Stimulated activated naive CD4-positive, alpha-beta T cell (primary cell): ENCODE data around the gene METTL15.
"Not testable (repeated sequence)": the region's sequence is repeated elsewhere in the genome, so short reads cannot be mapped to it uniquely, and the experiment has no call there.

ENCODE experiments used
- DNase-seq, 6 experiments: peaks; one replicate each; lab custom pipeline; 2025; lab: John Stamatoyannopoulos, UW

The METTL15 gene

DNA sequence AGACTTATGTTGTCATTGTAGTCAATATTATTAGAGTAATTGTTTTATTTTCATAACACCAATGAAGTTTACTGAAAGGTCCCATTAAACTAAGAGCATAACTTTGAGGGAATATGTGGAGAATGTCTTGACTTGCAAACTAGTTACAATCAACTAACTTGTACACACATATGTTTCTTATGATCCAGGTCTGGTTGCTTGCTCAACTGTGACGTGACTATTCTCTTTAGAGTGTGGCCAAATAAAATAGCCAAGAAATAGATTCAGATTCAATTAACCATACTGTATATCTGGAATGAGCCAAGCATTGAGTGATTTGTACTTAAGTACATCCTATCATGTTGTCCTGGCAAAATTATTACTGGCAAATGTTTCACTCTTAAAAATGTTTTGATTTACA is 101.7 kb downstream of the METTL15 start:
- DNase-seq: no peak

DNA sequence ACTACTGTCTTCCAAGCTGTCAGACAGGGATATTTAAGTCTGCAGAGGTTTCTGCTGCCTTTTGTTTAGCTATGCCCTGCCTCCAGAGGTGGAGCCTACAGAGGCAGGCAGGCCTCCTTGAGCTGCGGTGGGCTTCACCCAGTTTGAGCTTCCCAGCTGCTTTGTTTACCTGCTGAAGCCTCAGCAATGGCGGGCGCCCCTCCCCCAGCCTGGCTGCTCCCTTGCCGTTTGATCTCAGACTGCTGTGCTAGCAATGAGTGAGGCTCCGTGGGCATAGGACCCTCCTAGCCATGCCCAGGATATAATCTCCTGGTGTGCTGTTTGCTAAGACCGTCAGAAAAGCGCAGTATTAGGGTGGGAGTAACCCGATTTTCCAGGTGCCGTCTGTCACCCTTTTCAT is 113.9 kb downstream of the METTL15 start:
- DNase-seq: not testable (repeated sequence)

DNA sequence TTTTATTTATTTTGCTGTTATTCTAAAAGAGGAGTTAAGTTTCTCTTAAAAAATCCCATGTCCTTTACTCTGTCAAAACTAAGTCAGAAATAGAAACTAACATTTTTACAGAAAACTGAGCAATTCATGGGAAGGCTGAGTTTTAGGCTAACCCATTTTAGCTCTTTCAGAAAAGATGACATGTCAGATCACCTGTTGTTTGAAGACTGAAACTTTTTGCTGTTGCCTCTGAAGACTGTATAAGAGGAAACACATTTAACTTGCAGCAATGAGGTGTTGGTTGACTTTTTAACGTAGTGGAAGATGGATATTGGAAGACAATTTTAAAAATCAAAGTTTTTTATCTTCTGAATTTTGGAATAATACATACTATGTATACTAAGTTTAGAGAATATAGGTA is 115.4 kb downstream of the METTL15 start:
- DNase-seq: no peak

GRCh38 chr11:28223994-28224393 is 115.8 kb downstream of the METTL15 start:
- no peak for DNase-seq

DNA sequence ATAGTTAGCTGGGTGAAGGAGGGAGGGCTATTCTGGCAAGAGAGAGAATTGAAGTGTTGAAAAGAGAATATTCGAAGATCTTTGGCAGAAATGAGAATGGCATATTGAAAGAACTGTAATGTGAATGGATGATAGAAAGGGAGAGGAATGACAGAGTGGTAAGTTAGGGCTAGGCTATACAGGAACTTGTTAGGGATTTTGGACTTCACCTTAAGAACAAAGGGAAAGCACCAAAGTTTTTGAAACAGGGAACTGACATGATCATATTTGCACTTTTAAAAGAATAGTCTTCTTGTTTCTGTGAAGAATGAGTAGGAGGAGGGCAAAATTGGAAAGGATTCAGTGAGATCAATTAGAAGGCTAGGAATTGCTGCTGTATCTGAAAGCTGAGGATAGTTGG is 119.3 kb downstream of the METTL15 start:
- DNase-seq: no peak

DNA sequence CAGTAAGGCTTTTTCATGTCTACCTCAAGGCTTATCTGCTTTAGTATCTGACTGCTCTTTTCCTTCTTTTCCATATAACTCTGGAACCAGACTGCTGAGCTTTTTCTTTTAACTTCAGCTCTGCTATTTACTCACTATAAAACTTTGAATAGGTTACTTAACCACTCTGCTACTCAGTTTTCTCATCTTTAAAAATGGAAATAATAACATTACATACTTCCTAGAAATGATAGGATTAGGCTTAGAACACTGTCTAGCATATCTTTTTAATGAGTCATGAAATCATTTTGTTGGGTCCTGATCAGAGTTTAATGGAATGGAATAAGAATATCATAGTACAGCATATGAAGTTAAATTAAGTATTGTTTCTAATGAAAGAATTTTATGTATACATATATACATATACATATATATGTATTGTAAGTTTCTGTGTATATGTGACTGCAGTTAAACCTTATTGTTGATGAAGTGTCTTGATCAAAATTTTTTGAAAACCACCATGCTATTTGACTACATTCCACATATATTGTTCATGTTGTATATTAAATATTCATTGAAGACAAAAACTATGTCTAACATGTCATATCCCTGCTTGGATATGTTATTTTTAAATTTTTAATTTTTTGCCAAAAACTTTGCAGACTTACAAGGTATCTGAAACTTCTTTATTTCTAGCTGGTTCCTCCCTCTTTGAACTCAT is 120.2 kb downstream of the METTL15 start:
- DNase-seq: no peak

DNA sequence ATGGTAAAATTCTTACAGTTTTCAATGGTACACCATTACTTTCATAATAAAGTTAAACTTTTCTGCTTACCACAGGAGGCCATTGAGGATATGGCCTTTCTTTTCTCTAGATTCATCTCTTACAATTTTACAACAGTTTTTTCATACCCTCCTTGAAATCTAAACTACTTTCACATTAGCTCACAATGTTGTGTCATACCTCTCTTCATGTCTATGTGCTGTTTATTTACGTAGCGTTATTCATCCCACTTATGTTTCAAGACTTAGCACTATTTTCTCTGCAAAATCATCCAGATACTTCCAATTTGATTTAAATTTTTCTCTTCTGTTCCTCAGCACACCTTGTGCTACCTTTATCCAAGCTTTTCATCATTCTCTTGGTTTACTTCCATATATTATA is 123.3 kb downstream of the METTL15 start:
- DNase-seq: no peak

- DNase-seq: no peak
Measured at GRCh38 chr11:28232649-28233048, 124.5 kb downstream of the METTL15 start.

DNA sequence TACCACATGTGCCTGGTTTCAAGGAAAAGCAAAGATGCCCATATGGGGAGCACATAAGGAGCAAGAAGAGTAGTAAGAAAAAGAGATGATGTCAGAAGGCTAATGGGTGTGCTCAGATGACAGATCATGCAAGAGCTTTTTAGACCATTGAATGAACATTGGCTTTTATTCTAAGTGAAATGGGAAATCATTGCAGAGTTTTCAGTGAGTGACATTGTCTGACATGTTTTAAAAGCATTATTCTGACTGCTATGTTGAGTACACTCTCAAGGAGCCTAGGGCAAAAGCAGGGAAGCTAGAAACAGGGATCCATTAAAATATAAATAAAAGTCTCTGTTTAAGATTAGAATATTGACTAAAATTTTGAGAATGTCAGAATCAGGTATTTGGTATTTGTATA is 133.6 kb downstream of the METTL15 start:
- no peak for DNase-seq

DNA sequence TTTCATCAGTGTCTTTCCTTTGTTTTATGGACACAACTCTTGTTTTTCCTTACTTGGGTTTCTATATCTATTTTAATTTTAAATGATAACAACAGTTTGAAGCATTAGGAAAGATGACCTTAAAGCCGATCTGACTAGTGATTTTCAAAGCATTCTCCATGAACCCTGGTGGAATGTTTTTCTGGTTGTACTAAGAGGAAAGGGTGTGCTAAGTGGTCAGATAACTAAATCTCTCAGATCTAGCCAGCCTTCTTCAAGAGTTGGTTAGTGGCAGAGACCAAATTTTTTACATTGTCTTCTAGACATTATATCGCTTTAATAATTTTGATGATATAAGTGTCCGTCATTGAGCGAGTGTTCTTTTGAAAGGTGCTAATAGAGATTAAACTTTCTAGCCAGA is 134.4 kb downstream of the METTL15 start:
- no peak for DNase-seq

DNA sequence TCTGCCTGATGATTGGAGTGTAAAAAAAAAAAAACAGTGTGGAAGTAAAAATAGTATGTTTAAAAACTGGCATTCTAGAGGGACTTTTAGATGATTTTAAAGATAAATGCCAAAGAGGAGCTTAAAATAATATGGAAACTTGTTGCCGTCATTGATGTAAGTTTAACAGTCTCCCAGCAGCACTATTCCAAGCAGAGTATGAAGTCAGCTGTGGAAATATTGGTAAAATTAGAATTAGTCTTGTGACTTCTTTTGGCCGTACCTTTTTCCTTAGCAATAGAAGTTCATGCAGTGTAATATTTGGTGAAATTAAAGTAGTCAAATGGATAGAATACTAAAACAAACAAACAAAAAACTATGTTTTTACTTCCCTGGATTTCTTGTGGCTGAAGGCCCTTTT is 134.9 kb downstream of the METTL15 start:
- DNase-seq: no peak

GRCh38 chr11:28243581-28243980 is 135.4 kb downstream of the METTL15 start:
- no peak for DNase-seq

DNA sequence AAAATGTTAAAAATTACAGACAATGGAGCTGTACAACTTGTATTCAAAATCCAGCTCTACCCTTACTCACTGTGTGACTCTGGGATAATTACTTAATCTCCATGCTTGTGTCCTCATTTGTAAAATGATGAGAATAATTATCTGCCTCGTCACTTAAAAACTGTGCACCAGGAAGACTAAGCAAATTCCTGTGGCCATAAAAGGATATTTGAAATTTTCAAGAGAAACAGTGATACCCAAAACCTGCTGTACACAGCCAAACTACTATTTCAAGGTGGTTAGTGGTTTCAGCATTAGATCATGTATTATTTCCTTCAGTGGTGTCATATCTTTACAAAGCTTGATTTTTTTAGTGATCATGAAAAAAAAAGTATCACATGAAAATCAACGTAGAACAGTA is 136.9 kb downstream of the METTL15 start:
- DNase-seq: no peak

DNA sequence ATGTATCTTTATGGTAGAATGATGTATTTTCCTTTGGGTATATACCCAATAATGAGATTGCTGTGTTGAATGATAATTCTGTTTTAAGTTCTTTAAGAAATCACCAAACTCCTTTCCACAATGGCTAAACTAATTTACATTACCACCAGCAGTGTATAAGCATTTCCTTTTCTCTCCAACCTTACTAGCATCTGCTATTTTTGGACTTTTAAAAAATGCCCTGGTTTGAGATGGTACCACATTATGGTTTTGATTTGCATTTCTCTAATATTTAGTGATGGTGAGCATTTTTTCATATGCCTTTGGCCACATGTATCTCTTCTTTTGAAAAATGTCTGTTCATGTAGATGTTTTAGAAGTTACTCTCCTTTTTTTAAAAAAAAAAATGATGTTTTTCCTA is 142.0 kb downstream of the METTL15 start:
- no peak for DNase-seq

DNA sequence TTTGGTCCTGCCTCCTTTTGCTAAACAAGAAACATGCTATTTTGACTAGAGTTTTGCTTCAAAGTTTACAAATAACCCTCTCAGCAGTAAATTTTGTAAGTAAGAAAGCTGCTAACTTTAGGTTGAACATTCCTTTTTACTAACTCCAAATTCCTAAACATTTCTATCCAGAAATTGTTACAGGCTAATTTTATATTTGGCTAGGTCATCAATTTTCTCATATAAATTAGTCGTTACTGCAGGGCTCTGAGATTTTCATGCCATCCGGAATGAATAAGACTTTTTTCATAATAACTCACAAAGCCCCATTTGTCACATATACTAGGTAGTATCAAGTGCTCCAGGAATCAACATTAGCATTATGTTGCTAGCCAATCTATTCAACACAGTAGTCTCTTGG is 143.1 kb downstream of the METTL15 start:
- DNase-seq: no peak

GRCh38 chr11:28257761-28258160 is 149.6 kb downstream of the METTL15 start:
- no peak for DNase-seq

DNA sequence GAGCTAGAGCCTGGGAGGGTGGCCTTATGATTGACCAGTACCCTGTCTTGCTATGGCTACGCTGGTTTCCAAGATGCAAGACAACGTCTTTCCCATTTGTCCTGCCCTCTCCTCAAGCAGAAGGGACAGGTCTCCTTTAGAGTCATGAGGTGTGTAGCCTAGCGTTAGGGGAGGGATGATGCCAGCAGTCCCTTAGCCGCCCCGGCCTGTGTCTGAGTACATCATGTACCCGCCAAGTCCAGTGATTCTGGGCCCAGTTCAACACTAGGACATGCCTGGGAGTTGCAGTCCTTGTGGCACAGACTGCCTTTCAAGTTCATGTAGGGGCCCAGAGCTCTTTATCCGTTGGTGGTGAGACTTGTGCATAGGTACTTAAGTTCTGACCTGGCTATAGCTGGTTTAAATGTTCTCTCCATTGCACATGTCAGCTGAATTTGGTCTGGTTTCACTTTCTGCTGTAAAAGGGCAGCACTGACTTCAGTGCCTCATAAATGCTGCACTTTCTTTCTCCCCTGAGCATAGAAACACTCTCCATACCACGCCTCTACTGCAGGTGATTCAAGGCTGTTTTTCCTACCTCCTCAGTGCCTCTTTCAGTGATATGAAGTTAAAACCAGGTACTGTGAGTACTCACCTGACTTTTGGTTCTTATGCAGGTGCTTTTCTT is 151.1 kb downstream of the METTL15 start:
- no peak for DNase-seq

DNA sequence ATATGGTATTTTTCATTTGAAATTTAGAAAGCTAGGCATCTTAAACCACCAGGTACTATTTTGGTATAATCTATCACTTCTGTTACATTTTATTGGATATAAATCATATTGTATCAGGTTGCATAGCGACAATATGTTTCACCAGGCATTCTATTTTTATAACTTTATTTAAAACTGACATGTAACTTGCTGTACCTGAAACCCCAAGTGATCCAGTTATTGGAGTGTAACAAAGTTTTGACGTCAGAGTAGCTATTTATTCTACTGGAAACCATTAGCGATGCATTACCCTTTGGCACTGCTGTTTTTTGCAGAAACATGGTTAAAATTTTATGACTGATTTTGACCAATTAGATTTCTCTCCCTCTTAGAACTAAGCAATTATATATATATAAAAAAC is 160.7 kb downstream of the METTL15 start:
- no peak for DNase-seq

DNA sequence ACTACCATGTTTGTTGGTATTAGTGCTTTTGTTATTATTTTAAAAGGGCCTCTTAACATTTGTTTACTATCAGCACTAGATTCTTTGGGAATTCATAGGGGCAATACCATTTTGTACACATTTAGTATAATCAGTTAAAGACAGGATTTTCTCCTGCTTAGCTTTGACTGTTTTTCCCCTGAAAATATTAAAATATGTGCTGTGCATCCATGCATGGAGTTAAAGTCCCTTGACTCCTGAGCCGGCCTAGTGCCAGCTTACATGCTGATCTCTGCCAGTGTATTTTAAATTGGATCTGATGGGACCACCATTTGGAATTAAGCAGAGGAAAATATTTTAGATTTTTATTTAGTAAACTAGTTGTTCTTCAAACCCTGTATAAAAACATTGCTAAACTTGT is 161.4 kb downstream of the METTL15 start:
- no peak for DNase-seq

- DNase-seq: not testable (repeated sequence)
Measured at GRCh38 chr11:28272247-28272646, 164.1 kb downstream of the METTL15 start.

- no peak for DNase-seq
Measured at GRCh38 chr11:28274216-28274615, 166.0 kb downstream of the METTL15 start.

GRCh38 chr11:28284196-28284595 is 176.0 kb downstream of the METTL15 start:
- no peak for DNase-seq

DNA sequence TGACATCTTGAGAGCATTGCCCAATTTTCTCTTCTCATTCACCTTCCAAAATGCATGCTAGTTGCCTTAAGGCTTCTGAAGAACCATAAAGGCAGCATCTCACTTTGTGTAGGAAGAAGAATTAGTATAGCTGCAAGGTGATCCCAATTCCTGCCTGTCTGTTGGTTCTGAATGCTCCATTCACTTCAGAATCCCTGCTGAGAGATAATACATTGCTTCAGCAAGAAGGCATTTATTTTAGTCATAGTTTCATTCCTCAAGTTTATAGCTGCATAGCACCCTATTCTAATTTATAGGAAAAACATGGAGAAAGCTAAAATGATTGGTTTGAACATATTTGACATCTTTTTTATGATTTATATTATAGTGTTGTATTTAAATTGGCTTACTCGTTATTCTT is 181.3 kb downstream of the METTL15 start:
- no peak for DNase-seq

DNA sequence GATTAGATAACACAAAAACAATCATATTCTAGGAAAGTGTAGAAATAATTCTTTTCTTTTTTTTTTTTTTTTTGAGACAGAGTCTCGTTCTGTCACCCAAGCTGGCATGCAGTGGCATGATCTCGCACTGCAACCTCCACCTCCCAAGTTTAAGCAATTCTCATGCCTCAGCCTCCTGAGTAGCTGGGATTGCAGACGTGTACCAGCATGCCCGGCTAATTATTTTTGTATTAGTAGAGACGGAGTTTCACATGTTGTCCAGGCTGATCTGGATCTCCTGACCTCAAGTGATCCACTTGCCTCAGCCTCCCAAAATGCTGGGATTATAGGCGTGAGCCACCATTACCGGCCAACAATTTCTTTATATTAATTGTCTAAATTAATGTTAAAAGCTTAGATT is 182.8 kb downstream of the METTL15 start:
- DNase-seq: not testable (repeated sequence)
